ENCODE data around the gene DAP. TPM values are rescaled to one million over a fixed set of nuclear protein-coding genes. Genes with fewer than 3 reads are reported as not detected.

The DAP gene
- total and polyA plus RNA-seq, 7 donors: 25.7 to 131 (median 38.5) TPM

- peaks cover 0 to 10% (median 5%) of the 10 kb centered on the region in 4 donors for H3K4me1 ChIP-seq
- no peak overlapping the region for H3K27ac ChIP-seq
- H3K9me3 ChIP-seq: no peaks in the 10 kb centered on the region
- no peak overlapping the region for H3K4me3 ChIP-seq
- no peak for DNase-seq
- TF ChIP-seq CTCF (IDR thresholded peaks at IDR 0.05): no peak
- no peak for TF ChIP-seq EP300 (IDR thresholded peaks at IDR 0.05)
- no peak for TF ChIP-seq POLR2AphosphoS5 (IDR thresholded peaks at IDR 0.05)
- no peak for TF ChIP-seq POLR2A (IDR thresholded peaks at IDR 0.05)
- intact Hi-C loops (cut with DNase I): no loop called here
- H3K36me3 ChIP-seq: peaks cover 0 to 17% (median 0%) of the 10 kb centered on the region in 4 donors
- H3K27me3 ChIP-seq: no peaks in the 10 kb centered on the region
These were observed 23.2 kb downstream of the DAP start for GRCh38 chr5:10737880-10738279.

DNA sequence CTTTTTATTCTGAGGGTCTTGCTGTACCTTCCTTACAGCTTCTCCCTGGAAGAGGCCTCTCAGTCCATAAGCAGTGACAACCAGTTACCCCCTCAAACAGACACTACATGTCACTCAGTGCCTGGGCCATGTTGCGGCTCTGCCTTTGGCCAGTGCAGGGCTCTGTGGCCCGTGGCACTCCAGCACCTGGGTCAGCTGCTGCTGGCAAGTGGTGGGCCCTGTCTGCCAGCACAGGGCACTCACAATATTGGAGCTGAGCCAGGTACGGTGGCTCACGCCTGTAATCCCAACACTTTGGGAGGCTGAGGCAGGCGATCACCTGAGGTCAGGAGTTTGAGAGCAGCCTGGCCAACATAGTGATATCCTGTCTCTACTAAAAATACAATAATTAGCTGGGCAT, 24.2 kb downstream of the DAP start:
- Histone ChIP-seq H3K27me3 (no peaks in the 10 kb centered on the region), H3K9me3 (no peaks in the 10 kb centered on the region), H3K36me3 (peaks cover 0 to 17% (median 0%) of the 10 kb centered on the region in 4 donors), H3K27ac (no peak overlapping the region), H3K4me1 (peaks cover 0 to 10% (median 5%) of the 10 kb centered on the region in 4 donors), H3K4me3 (no peak overlapping the region)
- intact Hi-C loops (cut with DNase I): no loop called here
- no peak for DNase-seq
- no peak for TF ChIP-seq POLR2A (IDR thresholded peaks at IDR 0.05)
- no peak for TF ChIP-seq EP300 (IDR thresholded peaks at IDR 0.05)
- no peak for TF ChIP-seq POLR2AphosphoS5 (IDR thresholded peaks at IDR 0.05)
- TF ChIP-seq CTCF (IDR thresholded peaks at IDR 0.05): no peak
- WGBS, 2 donors: 94 to 95% methylated on average over 5 of the region's 5 CpGs

- peaks cover 0 to 10% (median 5%) of the 10 kb centered on the region in 4 donors for H3K4me1 ChIP-seq
- H3K27ac ChIP-seq: no peak overlapping the region
- TF ChIP-seq CTCF (IDR thresholded peaks at IDR 0.05) (no peak), POLR2A (IDR thresholded peaks at IDR 0.05) (no peak), EP300 (IDR thresholded peaks at IDR 0.05) (no peak), POLR2AphosphoS5 (IDR thresholded peaks at IDR 0.05) (no peak)
- H3K36me3 ChIP-seq: peaks cover 0 to 13% (median 0%) of the 10 kb centered on the region in 4 donors
- no peaks in the 10 kb centered on the region for H3K9me3 ChIP-seq
- H3K4me3 ChIP-seq: no peak overlapping the region
- 80 to 87% methylated on average over 11 of the region's 11 CpGs for WGBS, 2 donors
- DNase-seq: no peak
- intact Hi-C loops (cut with DNase I): no loop called here
- no peaks in the 10 kb centered on the region for H3K27me3 ChIP-seq
These were observed 24.7 kb downstream of the DAP start for GRCh38 chr5:10736354-10736753.

DNA sequence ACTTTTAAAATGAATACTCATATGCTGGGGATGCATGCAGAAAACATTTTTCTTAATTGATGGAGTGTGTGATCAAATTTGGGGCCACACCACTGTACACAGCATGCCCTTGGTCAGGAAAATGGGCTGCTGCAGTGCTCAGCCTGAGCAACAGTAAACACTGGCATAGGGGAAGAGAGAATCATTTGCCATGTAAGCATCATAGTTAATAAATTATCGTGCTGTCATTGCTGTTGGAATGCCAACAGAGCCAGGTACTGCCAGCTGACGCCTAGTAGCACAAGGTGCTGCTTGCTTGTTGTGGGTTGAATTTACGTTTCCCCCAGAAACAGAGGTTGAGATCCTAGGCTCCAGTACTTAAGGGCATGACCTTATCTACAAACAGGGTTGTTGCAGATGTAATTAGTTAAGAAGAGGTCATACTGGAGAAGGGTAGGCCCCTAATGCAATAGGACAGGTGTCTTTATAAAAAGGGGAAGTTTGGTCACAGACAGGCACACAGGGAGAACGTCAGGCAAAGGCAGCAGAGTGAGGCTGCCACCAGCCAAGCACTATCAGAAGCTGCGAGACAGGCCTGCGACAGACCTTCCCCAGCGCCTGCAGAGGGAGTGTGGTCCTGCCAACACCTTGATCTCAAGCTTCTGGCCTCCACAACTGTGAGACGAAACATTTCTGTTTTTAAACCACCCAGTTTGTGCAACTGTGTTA, 25.3 kb downstream of the DAP start:
- no peak for DNase-seq
- TF ChIP-seq POLR2AphosphoS5 (IDR thresholded peaks at IDR 0.05) (no peak), CTCF (IDR thresholded peaks at IDR 0.05) (no peak), EP300 (IDR thresholded peaks at IDR 0.05) (no peak), POLR2A (IDR thresholded peaks at IDR 0.05) (no peak)
- no peaks in the 10 kb centered on the region for H3K9me3 ChIP-seq
- no peaks in the 10 kb centered on the region for H3K27me3 ChIP-seq
- H3K27ac ChIP-seq: no peak overlapping the region
- intact Hi-C loops (cut with DNase I): no loop called here
- 73 to 84% methylated on average over 8 of the region's 8 CpGs for WGBS, 2 donors
- H3K4me3 ChIP-seq: no peak overlapping the region
- peaks cover 0 to 10% (median 5%) of the 10 kb centered on the region in 4 donors for H3K4me1 ChIP-seq
- H3K36me3 ChIP-seq: peaks cover 0 to 7% (median 0%) of the 10 kb centered on the region in 4 donors
